Mesothelial cell of epicardium (in vitro differentiated cells): ENCODE results near the gene CABLES2. TPM values are rescaled to one million over a fixed set of nuclear protein-coding genes. Genes with fewer than 3 reads are reported as not detected.

Experiments
- DNase-seq, 2 experiments: peaks; one replicate each; pipeline ENCODE4 v3.0.0; 2021; ENCODE audit warnings: low spot score in 2 of 2; ENCODE audit not compliant: unreplicated experiment in 2 of 2
- H3K27ac Mint-ChIP-seq: 2 replicates; pipeline ENCODE4 v1.8.0; 2021; ENCODE audit warnings: mixed read lengths
- H3K27me3 Mint-ChIP-seq: 2 replicates; pipeline ENCODE4 v1.8.0; 2021; ENCODE audit warnings: low read depth, mixed read lengths
- H3K36me3 Mint-ChIP-seq: 2 replicates; pipeline ENCODE4 v1.8.0; 2021; ENCODE audit warnings: mixed read lengths
- H3K4me1 Mint-ChIP-seq: 2 replicates; pipeline ENCODE4 v1.8.0; 2021; ENCODE audit warnings: mixed read lengths
- H3K4me3 Mint-ChIP-seq: 2 replicates; pipeline ENCODE4 v1.8.0; 2021; ENCODE audit warnings: mild to moderate bottlenecking, moderate library complexity, mixed read lengths
- H3K9me3 Mint-ChIP-seq: 2 replicates; pipeline ENCODE4 v1.8.0; 2021; ENCODE audit warnings: mixed read lengths
- CTCF ChIP-seq: fragments of 200-600 bp; sonication (generic); IDR thresholded peaks from one replicate; pipeline ENCODE4 v1.5.0; 2021; ENCODE audit warnings: antibody characterized with exemption; ENCODE audit not compliant: unreplicated experiment
- total RNA-seq: library from RNA; stranded (reverse); gene quantifications from 3 replicates; pipeline ENCODE4 v1.2.1, GENCODE V29; 2021

The CABLES2 gene
- total RNA-seq, 1 donor from 2014 or later = 23.7 TPM

- H3K27me3 Mint-ChIP-seq = no peaks in the 10 kb centered on the region
- no peaks in the 10 kb centered on the region for H3K9me3 Mint-ChIP-seq
- DNase-seq = no peak
- TF ChIP-seq CTCF = no peak
- H3K4me3 Mint-ChIP-seq = no peak overlapping the region
- no peak overlapping the region for H3K27ac Mint-ChIP-seq
- H3K4me1 Mint-ChIP-seq = no peaks in the 10 kb centered on the region
- peaks cover 8% of the 10 kb centered on the region for H3K36me3 Mint-ChIP-seq
These were observed 10.5 kb downstream of the CABLES2 start for GRCh38 chr20:62396367-62397239.

GRCh38 chr20:62395311-62396242, 11.5 kb downstream of the CABLES2 start:
- H3K9me3 Mint-ChIP-seq = no peaks in the 10 kb centered on the region
- peaks cover 8% of the 10 kb centered on the region for H3K36me3 Mint-ChIP-seq
- H3K4me3 Mint-ChIP-seq = no peak overlapping the region
- DNase-seq = no peak
- H3K27me3 Mint-ChIP-seq = no peaks in the 10 kb centered on the region
- H3K27ac Mint-ChIP-seq = no peak overlapping the region
- TF ChIP-seq CTCF = no peak
- no peaks in the 10 kb centered on the region for H3K4me1 Mint-ChIP-seq

GRCh38 chr20:62394248-62395245, 12.5 kb downstream of the CABLES2 start:
- no peaks in the 10 kb centered on the region for H3K27me3 Mint-ChIP-seq
- H3K9me3 Mint-ChIP-seq = no peaks in the 10 kb centered on the region
- DNase-seq = no peak
- H3K36me3 Mint-ChIP-seq = peaks cover 11% of the 10 kb centered on the region
- H3K4me3 Mint-ChIP-seq = no peak overlapping the region
- no peaks in the 10 kb centered on the region for H3K4me1 Mint-ChIP-seq
- TF ChIP-seq CTCF = no peak
- no peak overlapping the region for H3K27ac Mint-ChIP-seq

GRCh38 chr20:62393830-62394229, 13.3 kb downstream of the CABLES2 start:
- H3K4me3 Mint-ChIP-seq = no peak overlapping the region
- no peaks in the 10 kb centered on the region for H3K9me3 Mint-ChIP-seq
- no peak for TF ChIP-seq CTCF
- H3K36me3 Mint-ChIP-seq = peaks cover 11% of the 10 kb centered on the region
- no peak overlapping the region for H3K27ac Mint-ChIP-seq
- H3K4me1 Mint-ChIP-seq = peaks cover under 1% of the 10 kb centered on the region
- DNase-seq = no peak
- no peaks in the 10 kb centered on the region for H3K27me3 Mint-ChIP-seq

GRCh38 chr20:62393335-62393665, 13.8 kb downstream of the CABLES2 start:
- Mint-ChIP-seq H3K36me3 (peaks cover 12% of the 10 kb centered on the region), H3K4me1 (peaks cover 6% of the 10 kb centered on the region), H3K27me3 (no peaks in the 10 kb centered on the region), H3K4me3 (no peak overlapping the region), H3K9me3 (no peaks in the 10 kb centered on the region), H3K27ac (no peak overlapping the region)
- no peak for TF ChIP-seq CTCF
- DNase-seq = no peak
